DMS114 treated with DMSO at 0.1 percent for 48 hours (cell line): Measurements from ENCODE around the gene PPIA.
A peak's percentile ranks its signal among the peaks of the same experiment; 100 is the strongest.
"Not testable (repeated sequence)": the region's sequence is repeated elsewhere in the genome, so short reads cannot be mapped to it uniquely, and the experiment has no call there.

ENCODE experiments used
- DNase-seq: peaks from one replicate; lab custom pipeline; 2025; ENCODE audit not compliant: unreplicated experiment; lab: John Stamatoyannopoulos, UW

The PPIA gene

DNA sequence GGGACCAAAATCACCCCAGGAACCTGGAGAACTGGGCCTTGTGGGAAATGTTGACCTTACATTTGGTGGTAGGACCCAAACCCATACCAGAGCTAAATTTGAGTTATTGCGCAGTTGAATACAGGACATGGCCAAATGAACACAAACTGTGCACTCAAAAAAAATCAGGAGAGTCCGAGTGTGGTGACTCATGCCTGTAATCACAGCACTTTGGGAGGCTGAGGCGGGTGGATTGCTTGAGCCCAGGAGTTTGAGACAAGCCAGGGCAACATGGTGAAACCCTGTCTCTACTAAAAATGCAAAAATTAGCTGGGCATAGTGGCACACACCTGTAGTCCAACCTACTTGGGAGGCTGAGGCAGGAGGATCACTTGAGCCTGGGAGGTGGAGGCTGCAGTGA lies 11.3 kb upstream of the PPIA start:
- DNase-seq = not testable (repeated sequence)

- DNase-seq = no peak
These were observed 9.4 kb upstream of the PPIA start for GRCh38 chr7:44787041-44787440.

DNA sequence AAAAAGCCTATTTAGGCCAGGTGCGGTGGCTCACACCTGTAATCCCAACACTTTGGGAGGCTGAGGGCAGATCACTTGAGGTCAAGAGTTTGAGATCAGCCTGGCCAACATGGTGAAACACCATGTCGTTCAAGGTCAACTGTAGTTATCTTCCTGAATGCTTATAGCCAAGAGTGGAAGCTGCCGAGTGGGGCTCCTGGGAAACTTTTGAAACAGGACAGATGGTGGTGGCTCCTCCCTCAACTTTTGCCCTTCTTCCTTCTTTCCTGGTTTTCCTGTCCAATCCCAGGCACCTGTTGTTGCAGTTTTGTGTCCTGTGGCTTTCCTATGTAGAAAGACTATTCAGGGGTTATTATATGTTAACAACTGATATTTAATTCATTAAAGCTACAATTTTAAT lies 8.7 kb upstream of the PPIA start:
- DNase-seq = no peak

- DNase-seq = no peak
These were observed 6.5 kb upstream of the PPIA start for GRCh38 chr7:44789990-44790389.

GRCh38 chr7:44791278-44792219 lies 4.9 kb upstream of the PPIA start:
- DNase-seq = no peak

- DNase-seq = peak; percentile 30
These were observed 2.6 kb upstream of the PPIA start for GRCh38 chr7:44793919-44794318.

DNA sequence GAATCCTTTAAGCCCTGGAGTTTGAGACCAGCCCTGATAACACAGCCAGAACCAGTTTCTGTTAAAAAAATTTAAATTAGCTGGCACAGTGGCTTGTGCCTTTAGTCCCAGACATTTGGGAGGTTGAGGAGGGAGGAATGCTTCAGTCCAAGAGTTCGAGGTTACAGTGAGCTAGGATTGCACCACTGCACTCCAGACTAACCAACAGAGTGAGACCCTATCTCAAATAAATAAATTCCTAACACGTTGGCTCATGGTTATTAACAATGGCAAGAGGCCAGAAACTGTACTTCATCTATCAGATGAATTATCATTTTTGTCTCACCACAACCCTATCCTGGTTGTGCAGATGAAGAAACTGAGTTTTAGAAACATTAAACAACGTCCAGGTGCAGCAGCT lies 2.1 kb upstream of the PPIA start:
- DNase-seq = no peak

DNA sequence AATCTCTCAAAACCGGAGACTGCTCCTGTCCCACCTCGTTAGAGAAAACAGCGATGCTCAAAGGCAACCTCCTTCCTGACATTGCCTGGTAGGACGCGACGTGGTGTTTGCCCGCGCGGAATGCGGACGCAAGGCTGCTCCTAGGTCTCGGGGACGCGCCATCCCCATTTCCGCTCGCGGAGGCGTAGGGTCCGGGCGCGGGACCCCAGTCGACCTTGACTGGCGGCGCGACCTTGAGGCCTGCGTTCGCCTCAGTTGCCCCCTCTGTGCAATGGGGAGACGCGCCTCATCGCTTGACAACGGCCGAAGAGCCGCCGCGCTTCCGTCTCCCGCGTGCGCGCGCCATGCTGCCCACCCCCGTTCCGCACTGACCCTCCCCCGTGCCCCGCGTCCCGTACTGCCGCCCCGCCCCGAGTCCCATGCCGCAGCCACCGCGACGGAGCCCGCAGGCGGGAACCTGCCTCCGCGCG lies 412 bp upstream of the PPIA start:
- peak; percentile 59 for DNase-seq

- peak; percentile 73 for DNase-seq
These were observed 1.1 kb downstream of the PPIA start for GRCh38 chr7:44797329-44798258.

GRCh38 chr7:44798649-44799305 lies 2.3 kb downstream of the PPIA start:
- DNase-seq = no peak

DNA sequence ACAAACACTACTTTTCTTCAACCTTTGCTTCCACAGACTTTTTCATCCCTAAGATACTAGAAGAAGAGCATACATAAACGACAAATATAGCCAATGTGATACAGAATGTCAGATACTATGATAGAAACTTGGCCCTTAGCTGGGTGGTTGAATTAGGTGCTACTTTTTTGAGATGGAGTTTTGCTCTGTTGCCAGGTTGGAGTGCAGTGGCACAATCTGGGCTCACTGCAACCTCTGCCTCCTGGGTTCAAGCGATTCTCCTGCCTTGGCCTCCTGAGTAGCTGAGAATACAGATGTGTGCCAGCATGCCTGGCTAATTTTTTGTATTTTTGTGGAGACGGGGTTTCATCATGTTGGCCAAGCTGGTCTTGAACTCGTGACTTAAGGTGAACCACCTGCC lies 3.5 kb downstream of the PPIA start:
- DNase-seq = no peak

GRCh38 chr7:44801890-44802289 lies 5.4 kb downstream of the PPIA start:
- DNase-seq = no peak

- no peak for DNase-seq
These were observed 6.0 kb downstream of the PPIA start for GRCh38 chr7:44802418-44803025.

- not testable (repeated sequence) for DNase-seq
These were observed 7.5 kb downstream of the PPIA start for GRCh38 chr7:44803828-44804519.

GRCh38 chr7:44805950-44806349 lies 9.5 kb downstream of the PPIA start:
- DNase-seq = no peak

DNA sequence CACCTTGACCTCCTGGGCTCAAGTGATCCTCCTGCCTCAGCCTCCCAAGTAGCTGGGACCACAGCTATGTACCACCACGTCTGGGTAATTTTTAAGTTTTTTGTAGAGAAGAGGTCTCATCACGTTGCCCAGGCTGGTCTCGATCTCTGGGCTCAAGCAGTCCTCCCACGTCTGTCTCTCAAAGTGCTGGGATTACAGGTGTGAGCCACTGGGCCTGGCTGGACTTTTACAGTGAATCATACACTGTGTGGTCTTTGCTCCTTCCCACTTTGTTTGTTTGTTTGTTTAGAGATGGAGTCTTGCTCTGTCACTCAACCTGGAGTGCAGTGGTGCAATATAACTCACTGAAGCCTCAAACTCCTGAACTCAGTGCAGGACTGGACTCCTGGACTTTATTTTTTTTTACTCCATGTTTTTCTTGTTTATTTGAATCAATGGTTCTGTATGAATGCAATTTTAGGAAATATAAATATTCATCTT lies 12.5 kb downstream of the PPIA start:
- DNase-seq = no peak

GRCh38 chr7:44811093-44811492 lies 14.6 kb downstream of the PPIA start:
- no peak for DNase-seq

GRCh38 chr7:44811571-44811970 lies 15.1 kb downstream of the PPIA start:
- DNase-seq = no peak

GRCh38 chr7:44814919-44815318 lies 18.4 kb downstream of the PPIA start:
- no peak for DNase-seq

GRCh38 chr7:44819292-44819691 lies 22.8 kb downstream of the PPIA start:
- DNase-seq = no peak
